Neutrophil (primary cell): ENCODE data around the gene MCM6.
"Not testable (repeated sequence)": the region's sequence is repeated elsewhere in the genome, so short reads cannot be mapped to it uniquely, and the experiment has no call there.

Experiments
- H3K27ac ChIP-seq: fragments of 200-600 bp; sonication (generic); 2 replicates; pipeline ENCODE4 v1.5.1; 2016; ENCODE audit warnings: mild to moderate bottlenecking, moderate library complexity
- H3K27me3 ChIP-seq: fragments of 200-600 bp; sonication (generic); 2 replicates; pipeline ENCODE4 v1.6.0; 2016; ENCODE audit warnings: mild to moderate bottlenecking
- H3K36me3 ChIP-seq: fragments of 200-600 bp; sonication (generic); 2 replicates; pipeline ENCODE4 v1.5.1; 2017
- H3K4me1 ChIP-seq, 2 experiments: fragments of 200-600 bp in 1 of 2; sonication (generic) in 1 of 2; 1 replicate in 1 of 2; 2 replicates in 1 of 2; pipeline versions ENCODE4 v1.5.1 to v1.6.1; 2013 to 2016; ENCODE audit warnings: low read depth in 1 of 2, low read length in 1 of 2, mild to moderate bottlenecking in 1 of 2, moderate library complexity in 1 of 2; ENCODE audit not compliant: control insufficient read depth in 1 of 2, insufficient read depth in 1 of 2
- H3K4me3 ChIP-seq, 2 experiments: fragments of 200-600 bp in 1 of 2; sonication (generic) in 1 of 2; 1 replicate in 1 of 2; 2 replicates in 1 of 2; pipeline ENCODE4 v1.5.1; 2013 to 2016; ENCODE audit warnings: low read depth in 1 of 2, low read length in 1 of 2, mild to moderate bottlenecking in 1 of 2, moderate library complexity in 1 of 2
- H3K9me3 ChIP-seq: fragments of 200-600 bp; sonication (generic); 2 replicates; pipeline ENCODE4 v1.5.1; 2016
- CTCF ChIP-seq: fragments of 200-600 bp; sonication (generic); IDR thresholded peaks from 2 replicates; pipeline ENCODE4 v1.5.1; 2016; ENCODE audit warnings: antibody characterized with exemption

Gene MCM6

GRCh38 chr2:135898234-135898786, 22.1 kb upstream of the MCM6 start:
- Histone ChIP-seq H3K27ac (no peak overlapping the region), H3K9me3 (no peaks in the 10 kb centered on the region), H3K4me1 (peaks cover 17 to 24% of the 10 kb centered on the region in 2 experiments), H3K27me3 (no peaks in the 10 kb centered on the region), H3K36me3 (no peaks in the 10 kb centered on the region), H3K4me3 (no peak overlapping the region)
- no peak for TF ChIP-seq CTCF

- H3K4me3 ChIP-seq, result no peak overlapping the region
- no peak for TF ChIP-seq CTCF
- H3K9me3 ChIP-seq, result no peaks in the 10 kb centered on the region
- no peak overlapping the region for H3K27ac ChIP-seq
- no peaks in the 10 kb centered on the region for H3K27me3 ChIP-seq
- H3K4me1 ChIP-seq, result peaks cover 50 to 58% of the 10 kb centered on the region in 2 experiments
- no peaks in the 10 kb centered on the region for H3K36me3 ChIP-seq
These were observed 18.7 kb upstream of the MCM6 start for GRCh38 chr2:135894930-135895329.

GRCh38 chr2:135893374-135893794, 17.1 kb upstream of the MCM6 start:
- H3K4me3 ChIP-seq, result peak overlapping the region; percentile 7 to 22
- H3K4me1 ChIP-seq, result peaks cover 50 to 54% of the 10 kb centered on the region in 2 experiments
- no peaks in the 10 kb centered on the region for H3K27me3 ChIP-seq
- TF ChIP-seq CTCF, result peak; percentile 25
- H3K27ac ChIP-seq, result peak overlapping the region; percentile 95
- H3K9me3 ChIP-seq, result no peaks in the 10 kb centered on the region
- H3K36me3 ChIP-seq, result no peaks in the 10 kb centered on the region

- no peaks in the 10 kb centered on the region for H3K9me3 ChIP-seq
- TF ChIP-seq CTCF, result no peak
- H3K27ac ChIP-seq, result peak overlapping the region; percentile 95
- peaks cover 50 to 54% of the 10 kb centered on the region in 2 experiments for H3K4me1 ChIP-seq
- H3K4me3 ChIP-seq, result no peak overlapping the region
- H3K36me3 ChIP-seq, result no peaks in the 10 kb centered on the region
- no peaks in the 10 kb centered on the region for H3K27me3 ChIP-seq
These were observed 14.6 kb upstream of the MCM6 start for GRCh38 chr2:135890835-135891234.

- Histone ChIP-seq H3K4me1 (peaks cover 50 to 53% of the 10 kb centered on the region in 2 experiments), H3K4me3 (no peak overlapping the region), H3K27ac (peak overlapping the region; percentile 95), H3K27me3 (no peaks in the 10 kb centered on the region), H3K9me3 (no peaks in the 10 kb centered on the region), H3K36me3 (no peaks in the 10 kb centered on the region)
- no peak for TF ChIP-seq CTCF
These were observed 13.9 kb upstream of the MCM6 start for GRCh38 chr2:135890149-135890548.

- not testable (repeated sequence) for H3K9me3 ChIP-seq, H3K36me3 ChIP-seq, H3K27ac ChIP-seq, H3K27me3 ChIP-seq, H3K4me3 ChIP-seq
- peaks cover 36 to 37% of the 10 kb centered on the region in 2 experiments for H3K4me1 ChIP-seq
These were observed 12.3 kb upstream of the MCM6 start for GRCh38 chr2:135888587-135888986.
